NCI-H510A treated with DMSO at 0.1 percent for 48 hours (cell line): ENCODE data around the gene CRY2.
A peak's percentile ranks its signal among the peaks of the same experiment; 100 is the strongest.

Experiments
- DNase-seq: peaks from one replicate; lab custom pipeline; 2025; lab: John Stamatoyannopoulos, UW

Gene CRY2

GRCh38 chr11:45848654-45849081, 1.4 kb downstream of the CRY2 start:
- DNase-seq: peak; percentile 5

GRCh38 chr11:45850446-45850845, 3.2 kb downstream of the CRY2 start:
- no peak for DNase-seq

GRCh38 chr11:45851228-45851627, 4.0 kb downstream of the CRY2 start:
- no peak for DNase-seq

GRCh38 chr11:45852018-45852711, 4.9 kb downstream of the CRY2 start:
- DNase-seq: no peak

GRCh38 chr11:45852712-45853101, 5.4 kb downstream of the CRY2 start:
- DNase-seq: no peak

- no peak for DNase-seq
Measured at GRCh38 chr11:45853332-45854219, 6.3 kb downstream of the CRY2 start.

GRCh38 chr11:45855308-45855707, 8.0 kb downstream of the CRY2 start:
- no peak for DNase-seq

- DNase-seq: no peak
Measured at GRCh38 chr11:45856044-45856468, 8.8 kb downstream of the CRY2 start.

- no peak for DNase-seq
Measured at GRCh38 chr11:45857961-45858474, 10.7 kb downstream of the CRY2 start.

- DNase-seq: no peak
Measured at GRCh38 chr11:45858751-45859398, 11.6 kb downstream of the CRY2 start.

- no peak for DNase-seq
Measured at GRCh38 chr11:45859661-45860140, 12.4 kb downstream of the CRY2 start.

GRCh38 chr11:45860348-45860747, 13.1 kb downstream of the CRY2 start:
- no peak for DNase-seq

GRCh38 chr11:45860764-45861510, 13.7 kb downstream of the CRY2 start:
- no peak for DNase-seq

GRCh38 chr11:45864041-45864440, 16.8 kb downstream of the CRY2 start:
- no peak for DNase-seq

- no peak for DNase-seq
Measured at GRCh38 chr11:45869551-45869950, 22.3 kb downstream of the CRY2 start.

GRCh38 chr11:45870706-45871105, 23.4 kb downstream of the CRY2 start:
- DNase-seq: no peak

GRCh38 chr11:45871638-45872037, 24.4 kb downstream of the CRY2 start:
- no peak for DNase-seq

- DNase-seq: peak; percentile 14
Measured at GRCh38 chr11:45872651-45873356, 25.5 kb downstream of the CRY2 start.

- DNase-seq: no peak
Measured at GRCh38 chr11:45876401-45876800, 29.1 kb downstream of the CRY2 start.

- DNase-seq: no peak
Measured at GRCh38 chr11:45877221-45877620, 29.9 kb downstream of the CRY2 start.

- DNase-seq: no peak
Measured at GRCh38 chr11:45877845-45878244, 30.6 kb downstream of the CRY2 start.
